Fibroblast of skin of scalp (primary cell): ENCODE measurements around the gene RNF207.

Experiments used
- DNase-seq: peaks from one replicate; pipeline ENCODE4 v3.0.0-alpha.2; 2013

Gene RNF207

GRCh38 chr1:6269720-6270400 lies 63.9 kb downstream of the RNF207 start:
- no peak for DNase-seq

- DNase-seq: no peak
Observed at GRCh38 chr1:6270401-6270800, 64.5 kb downstream of the RNF207 start.
